Right lobe of liver (tissue), 4 donors: ENCODE results near the gene RCAN2.

Experiments used
- POLR2A ChIP-seq: fragments of 450-650 bp; IDR thresholded peaks from one replicate; pipeline ENCODE4 v1.6.1; 2017; ENCODE audit warnings: antibody characterized with exemption, mild to moderate bottlenecking
- TF ChIP-seq, protein P1 (sequence below), 4 donors: fragments of 200-600 bp in 3 of 4; fragments of 450-650 bp in 1 of 4; IDR thresholded peaks; one replicate each; pipeline versions ENCODE4 v1.5.1 to v1.8.0; 2016 to 2022; ENCODE audit warnings: antibody characterized with exemption in 4 of 4, mild to moderate bottlenecking in 2 of 4
- donor health status: DM: no; HTN: no; CAD: no.
- donor health status: DM: no; HTN: no; CAD: no.
- donor health status: DM: no; HTN: yes; CAD: no.

DNA sequence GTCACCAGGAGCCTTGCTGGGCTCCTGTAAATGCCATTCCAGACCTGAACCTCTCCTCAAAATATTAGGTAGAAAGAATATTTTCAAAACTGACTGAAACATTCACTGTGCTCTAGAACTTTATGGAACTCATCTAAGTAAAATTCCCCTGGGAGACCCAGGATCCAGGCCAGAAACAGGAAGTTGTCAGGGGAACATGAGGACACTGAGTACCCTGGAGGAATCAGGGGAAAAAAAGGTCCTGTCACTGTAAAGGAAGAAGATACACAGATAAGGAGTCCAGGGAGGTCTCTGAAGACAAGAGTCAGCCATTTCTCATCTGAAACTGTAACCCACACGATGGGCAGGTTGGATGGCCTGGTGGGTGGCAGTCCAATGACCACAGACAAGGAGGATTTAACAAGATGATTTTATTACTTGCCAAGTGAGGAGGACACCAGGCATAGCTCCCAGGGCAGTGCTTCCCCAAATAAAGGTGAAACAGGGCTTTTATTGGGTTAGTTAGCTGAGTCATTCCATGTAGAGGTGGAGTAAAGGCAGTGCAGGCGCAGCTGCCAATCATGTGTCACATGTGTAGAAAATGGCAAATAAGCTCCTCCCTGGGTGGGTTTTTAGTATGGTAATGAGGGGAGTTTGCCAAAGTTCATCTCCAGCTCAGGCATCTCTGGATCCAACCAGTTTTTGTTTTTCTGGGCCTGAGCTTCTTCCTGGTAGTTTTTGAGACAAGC is 138.5 kb downstream of the RCAN2 start:
- TF ChIP-seq, protein P1, sequence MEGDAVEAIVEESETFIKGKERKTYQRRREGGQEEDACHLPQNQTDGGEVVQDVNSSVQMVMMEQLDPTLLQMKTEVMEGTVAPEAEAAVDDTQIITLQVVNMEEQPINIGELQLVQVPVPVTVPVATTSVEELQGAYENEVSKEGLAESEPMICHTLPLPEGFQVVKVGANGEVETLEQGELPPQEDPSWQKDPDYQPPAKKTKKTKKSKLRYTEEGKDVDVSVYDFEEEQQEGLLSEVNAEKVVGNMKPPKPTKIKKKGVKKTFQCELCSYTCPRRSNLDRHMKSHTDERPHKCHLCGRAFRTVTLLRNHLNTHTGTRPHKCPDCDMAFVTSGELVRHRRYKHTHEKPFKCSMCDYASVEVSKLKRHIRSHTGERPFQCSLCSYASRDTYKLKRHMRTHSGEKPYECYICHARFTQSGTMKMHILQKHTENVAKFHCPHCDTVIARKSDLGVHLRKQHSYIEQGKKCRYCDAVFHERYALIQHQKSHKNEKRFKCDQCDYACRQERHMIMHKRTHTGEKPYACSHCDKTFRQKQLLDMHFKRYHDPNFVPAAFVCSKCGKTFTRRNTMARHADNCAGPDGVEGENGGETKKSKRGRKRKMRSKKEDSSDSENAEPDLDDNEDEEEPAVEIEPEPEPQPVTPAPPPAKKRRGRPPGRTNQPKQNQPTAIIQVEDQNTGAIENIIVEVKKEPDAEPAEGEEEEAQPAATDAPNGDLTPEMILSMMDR (IDR thresholded peaks at IDR 0.05), result no peak
- TF ChIP-seq POLR2A, result no peak
